Measurements from ENCODE around the gene CD34. TPM values are rescaled to one million over a fixed set of nuclear protein-coding genes. Genes with fewer than 3 reads are reported as not detected.
A peak's percentile ranks its signal among the peaks of the same experiment; 100 is the strongest.

The CD34 gene
- total and polyA plus RNA-seq, 2 experiments from 2014 or later, result 0.34 TPM; not detected in 1

GRCh38 chr1:207840380-207840779 lies 70.5 kb downstream of the CD34 start:
- Histone ChIP-seq H3K9me2 (ENCODE audit: insufficient read depth) (no peaks in the 10 kb centered on the region), H3K4me3 (no peak overlapping the region), H3K27me3 (replicated peaks; ENCODE audit: insufficient read depth) (no peaks in the 10 kb centered on the region), H2AFZ (no peak overlapping the region), H3K27ac (no peak overlapping the region), H3K9me3 (ENCODE audit: low read depth) (no peaks in the 10 kb centered on the region), H3K9ac (no peak overlapping the region), H3K36me3 (ENCODE audit: low read depth) (no peaks in the 10 kb centered on the region), H3F3A (ENCODE audit: insufficient read depth) (no peaks in the 10 kb centered on the region), H3K4me1 (ENCODE audit: insufficient read depth) (no peaks in the 10 kb centered on the region), H3K79me2 (ENCODE audit: insufficient read depth) (peaks cover 7% of the 10 kb centered on the region; the same call in 1 of the 2 replicates), H3K4me2 (ENCODE audit: unreplicated experiment) (no peak overlapping the region), H4K20me1 (ENCODE audit: insufficient read depth) (no peaks in the 10 kb centered on the region)
- 88 to 100% methylated on average over 2 of the region's 2 CpGs for WGBS, 2 experiments (ENCODE audit: low coverage in 1 of 2, low lambda C conversion rate in 2 of 2, missing lambda C conversion rate in 2 of 2)
- TF ChIP-seq EZH2 (IDR thresholded peaks at IDR 0.05; ENCODE audit: insufficient read depth, poor library complexity, severe bottlenecking) (no peak), EZH2phosphoT487 (IDR thresholded peaks at IDR 0.05; ENCODE audit: insufficient read depth, low read depth) (no peak)
- in situ Hi-C loops (cut with MboI), result no loop called here
- no peak for DNase-seq

- TF ChIP-seq EZH2 (IDR thresholded peaks at IDR 0.05; ENCODE audit: insufficient read depth, poor library complexity, severe bottlenecking) (no peak), EZH2phosphoT487 (IDR thresholded peaks at IDR 0.05; ENCODE audit: insufficient read depth, low read depth) (no peak)
Observed at GRCh38 chr1:207839083-207839413, 71.9 kb downstream of the CD34 start.

DNA sequence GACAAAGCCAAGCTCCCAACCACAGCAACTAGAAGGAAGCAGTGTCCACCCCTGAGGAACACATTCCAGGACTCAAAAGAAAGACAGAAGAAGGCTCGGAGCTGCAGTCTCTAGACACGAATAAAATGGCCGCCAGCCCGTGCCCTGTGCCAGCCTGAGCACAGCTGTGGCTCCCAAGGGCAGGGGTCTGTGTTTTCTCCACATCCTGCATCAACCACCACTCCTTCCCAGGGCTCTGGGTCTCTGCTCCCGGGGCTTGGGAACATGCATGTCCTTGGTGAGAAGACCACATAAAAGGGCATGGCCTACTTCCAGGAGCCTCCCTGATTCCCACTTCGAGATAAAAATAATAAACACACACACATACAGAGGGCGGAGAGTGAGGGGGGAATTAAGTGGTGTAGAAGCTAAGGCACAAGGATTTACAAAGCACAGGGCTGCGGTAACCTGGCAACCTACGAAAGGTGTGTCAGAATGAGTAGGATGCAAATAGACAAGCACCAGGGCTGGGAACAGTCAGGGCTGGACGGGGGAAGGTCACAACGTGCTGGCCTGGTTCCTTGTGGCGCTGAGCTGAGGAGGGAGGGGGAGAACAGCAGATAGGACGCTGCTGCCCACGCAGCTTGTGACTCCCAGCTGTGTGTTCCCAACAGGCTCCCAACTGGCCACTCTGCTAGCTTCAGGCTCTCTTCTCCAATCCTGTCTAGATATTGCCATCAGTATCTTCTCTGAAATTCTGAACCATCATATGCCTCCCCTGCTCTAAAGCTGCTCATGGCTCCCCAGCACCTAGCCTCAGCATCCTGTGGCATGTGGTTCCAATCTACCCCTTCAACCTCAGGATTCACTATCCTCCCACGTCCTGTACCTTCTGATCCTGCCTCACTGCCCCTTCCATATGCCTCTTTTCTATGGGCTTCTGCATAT lies 72.5 kb downstream of the CD34 start:
- H4K20me1 ChIP-seq (ENCODE audit: insufficient read depth), result no peaks in the 10 kb centered on the region
- peak; percentile 38 for DNase-seq

More at GRCh38 chr1:207839083-207839413, 71.9 kb downstream of the CD34 start:
- no peak overlapping the region for H3K27ac ChIP-seq
- no peak overlapping the region for H3K9ac ChIP-seq
- no peak overlapping the region for H2AFZ ChIP-seq
- H3K4me3 ChIP-seq, result no peak overlapping the region
- in situ Hi-C loops (cut with MboI), result no loop called here
- H3F3A ChIP-seq (ENCODE audit: insufficient read depth), result no peaks in the 10 kb centered on the region
- no peaks in the 10 kb centered on the region for H3K4me1 ChIP-seq (ENCODE audit: insufficient read depth)
- no peaks in the 10 kb centered on the region for H3K9me3 ChIP-seq (ENCODE audit: low read depth)
- H3K4me2 ChIP-seq (ENCODE audit: unreplicated experiment), result no peak overlapping the region
- H3K36me3 ChIP-seq (ENCODE audit: low read depth), result no peaks in the 10 kb centered on the region
- no peak for DNase-seq
- H3K27me3 ChIP-seq (replicated peaks; ENCODE audit: insufficient read depth), result no peaks in the 10 kb centered on the region
- no peaks in the 10 kb centered on the region for H3K9me2 ChIP-seq (ENCODE audit: insufficient read depth)
- H3K79me2 ChIP-seq (ENCODE audit: insufficient read depth), result no peaks in the 10 kb centered on the region
- no peaks in the 10 kb centered on the region for H4K20me1 ChIP-seq (ENCODE audit: insufficient read depth)

GRCh38 chr1:207837673-207838072 lies 73.3 kb downstream of the CD34 start:
- Histone ChIP-seq H3F3A (ENCODE audit: insufficient read depth) (no peaks in the 10 kb centered on the region), H3K27ac (no peak overlapping the region), H3K4me3 (no peak overlapping the region), H3K9me3 (ENCODE audit: low read depth) (no peaks in the 10 kb centered on the region), H3K9me2 (ENCODE audit: insufficient read depth) (no peaks in the 10 kb centered on the region), H3K4me2 (ENCODE audit: unreplicated experiment) (no peak overlapping the region), H3K36me3 (ENCODE audit: low read depth) (no peaks in the 10 kb centered on the region), H4K20me1 (ENCODE audit: insufficient read depth) (no peaks in the 10 kb centered on the region), H3K27me3 (replicated peaks; ENCODE audit: insufficient read depth) (no peaks in the 10 kb centered on the region), H3K4me1 (ENCODE audit: insufficient read depth) (no peaks in the 10 kb centered on the region), H3K9ac (no peak overlapping the region), H3K79me2 (ENCODE audit: insufficient read depth) (no peaks in the 10 kb centered on the region), H2AFZ (peak overlapping the region; percentile 27; the same call in 1 of the 2 replicates)
- TF ChIP-seq EZH2 (IDR thresholded peaks at IDR 0.05; ENCODE audit: insufficient read depth, poor library complexity, severe bottlenecking) (no peak), EZH2phosphoT487 (IDR thresholded peaks at IDR 0.05; ENCODE audit: insufficient read depth, low read depth) (no peak)
- in situ Hi-C loops (cut with MboI), result no loop called here
- no peak for DNase-seq
- 81% methylated on average over 4 of the region's 4 CpGs for WGBS, 2 experiments (ENCODE audit: low coverage in 1 of 2, low lambda C conversion rate in 2 of 2, missing lambda C conversion rate in 2 of 2)

More for the DNA sequence above, 72.5 kb downstream of the CD34 start:
- no peak overlapping the region for H3K4me3 ChIP-seq
- H3K9me2 ChIP-seq (ENCODE audit: insufficient read depth), result no peaks in the 10 kb centered on the region
- no peaks in the 10 kb centered on the region for H3K79me2 ChIP-seq (ENCODE audit: insufficient read depth)
- no peaks in the 10 kb centered on the region for H3K27me3 ChIP-seq (replicated peaks; ENCODE audit: insufficient read depth)
- H3K4me1 ChIP-seq (ENCODE audit: insufficient read depth), result no peaks in the 10 kb centered on the region
- H3K9ac ChIP-seq, result no peak overlapping the region
- WGBS, 2 experiments (ENCODE audit: low coverage in 1 of 2, low lambda C conversion rate in 2 of 2, missing lambda C conversion rate in 2 of 2), result 44 to 45% methylated on average over 15 of the region's 15 CpGs
- in situ Hi-C loops (cut with MboI), result no loop called here
- no peak overlapping the region for H3K27ac ChIP-seq
- no peaks in the 10 kb centered on the region for H3K9me3 ChIP-seq (ENCODE audit: low read depth)
- no peaks in the 10 kb centered on the region for H3K36me3 ChIP-seq (ENCODE audit: low read depth)
- H3F3A ChIP-seq (ENCODE audit: insufficient read depth), result no peaks in the 10 kb centered on the region
- H2AFZ ChIP-seq, result peak overlapping the region; percentile 27
- no peak for TF ChIP-seq EZH2 (IDR thresholded peaks at IDR 0.05; ENCODE audit: insufficient read depth, poor library complexity, severe bottlenecking)
- no peak overlapping the region for H3K4me2 ChIP-seq (ENCODE audit: unreplicated experiment)
